B cell (primary cell): ENCODE results near the gene MRTFA. TPM values are rescaled to one million over a fixed set of nuclear protein-coding genes. Genes with fewer than 3 reads are reported as not detected.

Experiments used
- ATAC-seq: fragments of 200-7000 bp; cut with Tn5 transposase; one replicate; pipeline ENCODE4 v1.10.0; 2021; ENCODE audit warnings: low read depth, mild to moderate bottlenecking, moderate number of reproducible peaks, moderate library complexity
- CTCF ChIA-PET: fragments of 350-600 bp; sonication (Branson Sonifier 250); formaldehyde crosslinking; loops from one replicate; lab custom pipeline; 2021; ENCODE audit warnings: antibody characterized with exemption, inconsistent platforms; lab: Charles Lee
- POLR2A ChIA-PET: fragments of 350-600 bp; sonication (Branson Sonifier 250); formaldehyde crosslinking; loops from one replicate; lab custom pipeline; 2021; ENCODE audit warnings: antibody characterized with exemption; lab: Charles Lee
- DNase-seq: peaks from one replicate; pipeline ENCODE4 v3.0.0; 2013
- H2AFZ ChIP-seq: 2 replicates; pipeline ENCODE4 v1.6.1; 2012; ENCODE audit warnings: mild to moderate bottlenecking, low read depth, low read length; ENCODE audit not compliant: insufficient read depth, poor library complexity, severe bottlenecking
- H3K27ac ChIP-seq, 2 donors: 1 replicate in 1 of 2; 2 replicates in 1 of 2; pipeline ENCODE4 v1.5.1; 2012 to 2013; ENCODE audit warnings: low read length in 2 of 2, mild to moderate bottlenecking in 2 of 2, moderate library complexity in 1 of 2
- H3K27me3 ChIP-seq, 4 experiments: fragments of 200-600 bp in 1 of 4; sonication (generic) in 1 of 4; replicated peaks in 1 of 4; 1 replicate in 2 of 4; 2 replicates in 2 of 4; pipeline versions ENCODE4 v1.6.1 to v1.7.0; 2013 to 2016; ENCODE audit warnings: low read length in 3 of 4, mild to moderate bottlenecking in 2 of 4, mixed read lengths in 1 of 4, moderate library complexity in 1 of 4; ENCODE audit not compliant: insufficient read depth in 4 of 4, control insufficient read depth in 3 of 4; ENCODE audit errors: control extremely low read depth in 1 of 4
- H3K36me3 ChIP-seq, 2 experiments: replicated peaks in 1 of 2; 1 replicate in 1 of 2; 2 replicates in 1 of 2; pipeline versions ENCODE4 v1.6.1 to v1.7.1; 2013; ENCODE audit warnings: low read length in 1 of 2; ENCODE audit not compliant: insufficient read depth in 2 of 2, control insufficient read depth in 1 of 2; ENCODE audit errors: control extremely low read depth in 1 of 2, extremely low read depth in 1 of 2
- H3K4me1 ChIP-seq, 2 donors: fragments of 200-600 bp in 1 of 2; sonication (generic) in 1 of 2; 1 replicate in 1 of 2; 2 replicates in 1 of 2; pipeline versions ENCODE4 v1.5.1 to v1.6.1; 2013 to 2017; ENCODE audit warnings: low read length in 2 of 2; ENCODE audit not compliant: control insufficient read depth in 2 of 2, insufficient read depth in 2 of 2
- H3K4me2 ChIP-seq: replicated peaks from 2 replicates; pipeline ENCODE3; 2012; ENCODE audit warnings: mild to moderate bottlenecking, low read depth, low read length; ENCODE audit not compliant: poor library complexity, severe bottlenecking
- H3K4me3 ChIP-seq, 5 experiments: fragments of 200-600 bp in 1 of 5; sonication (generic) in 1 of 5; 1 replicate in 3 of 5; 2 replicates in 2 of 5; pipeline versions ENCODE4 v1.5.1 to v1.7.0; 2011 to 2016; ENCODE audit warnings: low read length in 4 of 5, mild to moderate bottlenecking in 4 of 5, low read depth in 2 of 5, control low read depth in 1 of 5, moderate library complexity in 1 of 5; ENCODE audit not compliant: insufficient read depth in 1 of 5; ENCODE audit errors: control extremely low read depth in 1 of 5, extremely low read depth in 1 of 5
- H3K79me2 ChIP-seq: fragments of 200-600 bp; sonication (generic); one replicate; pipeline ENCODE4 v1.6.0; 2016; ENCODE audit warnings: low read length; ENCODE audit not compliant: control insufficient read depth, insufficient read depth
- H3K9ac ChIP-seq: fragments of 200-600 bp; sonication (generic); 2 replicates; pipeline ENCODE4 v1.6.1; 2017; ENCODE audit warnings: mild to moderate bottlenecking, low read length, moderate library complexity
- H3K9me3 ChIP-seq, 3 donors: one replicate each; pipeline versions ENCODE4 v1.6.1 to v1.7.1; 2013; ENCODE audit warnings: low read length in 2 of 3; ENCODE audit not compliant: control insufficient read depth in 2 of 3, insufficient read depth in 1 of 3; ENCODE audit errors: control extremely low read depth in 1 of 3
- H4K20me1 ChIP-seq: 2 replicates; pipeline ENCODE4 v1.6.0; 2012; ENCODE audit warnings: mild to moderate bottlenecking, low read length; ENCODE audit not compliant: insufficient read depth, control insufficient read depth, poor library complexity, severe bottlenecking
- H3K27ac Mint-ChIP-seq: one replicate; pipeline ENCODE4 v1.8.0; 2021; ENCODE audit warnings: mixed read lengths
- H3K27me3 Mint-ChIP-seq: one replicate; pipeline ENCODE4 v1.8.0; 2021; ENCODE audit warnings: mixed read lengths
- H3K4me1 Mint-ChIP-seq: one replicate; pipeline ENCODE4 v1.8.0; 2021; ENCODE audit warnings: mixed read lengths
- H3K4me3 Mint-ChIP-seq: one replicate; pipeline ENCODE4 v1.8.0; 2021; ENCODE audit warnings: mixed read lengths
- H3K9me3 Mint-ChIP-seq: one replicate; pipeline ENCODE4 v1.8.0; 2022; ENCODE audit warnings: mixed read lengths; ENCODE audit not compliant: insufficient read depth
- CTCF ChIP-seq: fragments of 200-600 bp; IDR thresholded peaks from one replicate; pipeline ENCODE4 v1.8.0; 2022; ENCODE audit warnings: antibody characterized with exemption, mild to moderate bottlenecking
- EZH2 ChIP-seq: IDR thresholded peaks from 2 replicates; pipeline ENCODE4 v1.6.1; 2012; ENCODE audit warnings: borderline replicate concordance, low read depth, mild to moderate bottlenecking, moderate library complexity, low read length; ENCODE audit not compliant: insufficient read depth, poor library complexity, severe bottlenecking
- WGBS: methylation state at CpG from one replicate; pipeline ENCODE4 v1.1.5; 2013; ENCODE audit warnings: missing lambda C conversion rate; ENCODE audit not compliant: insufficient coverage; 5-methylcytosine and 5-hydroxymethylcytosine counted together
- intact Hi-C: fragments of 100-400 bp; cut with micrococcal nuclease; formaldehyde crosslinking; loops from one replicate; pipeline ENCODE4 v1.10.0; 2022
- polyA plus RNA-seq: library from polyadenylated mRNA; depleted of rRNA; stranded (reverse); fragments of >200 nt; gene quantifications from 2 replicates; pipeline ENCODE4 v1.2.3, GENCODE V29; 2012
- total RNA-seq, 2 donors: library from RNA; stranded (reverse); fragments of 120-200 nt in 1 of 2; gene quantifications; 1 replicate in 1 of 2; 2 replicates in 1 of 2; pipeline versions ENCODE4 v1.2.3 to v1.2.4, GENCODE V29; 2013 to 2022

MRTFA gene
- total and polyA plus RNA-seq, 2 donors (not counting 1 experiment from before 2014, with no cell fraction given) = 28.9 to 82.6 TPM

GRCh38 chr22:40472051-40472450 lies 164.5 kb downstream of the MRTFA start:
- H3K27me3 Mint-ChIP-seq = no peaks in the 10 kb centered on the region
- H3K4me2 ChIP-seq = no peak overlapping the region
- CTCF ChIA-PET = interaction anchor here (1.6 to 4.5 kb wide), 3 partner anchors 12 to 35 kb away, joined by 4 to 31 read pairs (median 7); no protein-coding TSS in a partner anchor
- H3K4me3 Mint-ChIP-seq = no peak overlapping the region
- ATAC-seq (no peak), DNase-seq (no peak)
- TF ChIP-seq EZH2 (no peak), CTCF (no peak)
- no peak overlapping the region for H2AFZ ChIP-seq
- H3K27ac Mint-ChIP-seq = no peak overlapping the region
- POLR2A ChIA-PET = no interaction called here
- peaks cover 53% of the 10 kb centered on the region for H3K79me2 ChIP-seq
- no peaks in the 10 kb centered on the region for H3K9me3 Mint-ChIP-seq
- no CpG with 5 or more reads among the region's 2 CpGs for WGBS
- H3K36me3 ChIP-seq = peaks cover 0 to 2% of the 10 kb centered on the region in 2 experiments
- no peaks in the 10 kb centered on the region for H3K9me3 ChIP-seq
- no peak overlapping the region for H3K27ac ChIP-seq
- H3K4me1 Mint-ChIP-seq = peaks cover 2% of the 10 kb centered on the region
- H3K4me1 ChIP-seq = no peaks in the 10 kb centered on the region
- intact Hi-C loops = no loop called here
- no peaks in the 10 kb centered on the region for H3K27me3 ChIP-seq
- H3K4me3 ChIP-seq = no peak overlapping the region
- no peak overlapping the region for H3K9ac ChIP-seq
- no peaks in the 10 kb centered on the region for H4K20me1 ChIP-seq

- H3K27me3 Mint-ChIP-seq = no peaks in the 10 kb centered on the region
- H3K4me1 Mint-ChIP-seq = peaks cover 6% of the 10 kb centered on the region
- no peaks in the 10 kb centered on the region for H3K9me3 ChIP-seq
- 95% methylated on average over 5 of the region's 5 CpGs for WGBS
- peaks cover 0 to 2% of the 10 kb centered on the region in 2 experiments for H3K36me3 ChIP-seq
- no peak overlapping the region for H3K27ac ChIP-seq
- no peak overlapping the region for H3K4me3 Mint-ChIP-seq
- TF ChIP-seq CTCF (no peak), EZH2 (no peak)
- H4K20me1 ChIP-seq = no peaks in the 10 kb centered on the region
- H3K4me2 ChIP-seq = no peak overlapping the region
- intact Hi-C loops = loop anchor here (10.0 kb wide), 1 partner anchor 54 kb away; no protein-coding TSS in a partner anchor
- no peak for ATAC-seq
- H3K27ac Mint-ChIP-seq = no peak overlapping the region
- ChIA-PET CTCF (interaction anchor here (3.5 kb wide), 1 partner anchor 18 kb away, joined by 15 read pairs; no protein-coding TSS in a partner anchor), POLR2A (no interaction called here)
- H3K9ac ChIP-seq = no peak overlapping the region
- peaks cover under 1 to 2% of the 10 kb centered on the region in 2 donors for H3K4me1 ChIP-seq
- peaks cover 56% of the 10 kb centered on the region for H3K79me2 ChIP-seq
- H2AFZ ChIP-seq = no peak overlapping the region
- no peak for DNase-seq
- no peaks in the 10 kb centered on the region for H3K9me3 Mint-ChIP-seq
- no peak overlapping the region for H3K4me3 ChIP-seq
- no peaks in the 10 kb centered on the region for H3K27me3 ChIP-seq
Observed at GRCh38 chr22:40469181-40469580, 167.3 kb downstream of the MRTFA start.
